ENCODE results near the gene CDH13.
"Not testable (repeated sequence)": the region's sequence is repeated elsewhere in the genome, so short reads cannot be mapped to it uniquely, and the experiment has no call there.

CDH13 gene

DNA sequence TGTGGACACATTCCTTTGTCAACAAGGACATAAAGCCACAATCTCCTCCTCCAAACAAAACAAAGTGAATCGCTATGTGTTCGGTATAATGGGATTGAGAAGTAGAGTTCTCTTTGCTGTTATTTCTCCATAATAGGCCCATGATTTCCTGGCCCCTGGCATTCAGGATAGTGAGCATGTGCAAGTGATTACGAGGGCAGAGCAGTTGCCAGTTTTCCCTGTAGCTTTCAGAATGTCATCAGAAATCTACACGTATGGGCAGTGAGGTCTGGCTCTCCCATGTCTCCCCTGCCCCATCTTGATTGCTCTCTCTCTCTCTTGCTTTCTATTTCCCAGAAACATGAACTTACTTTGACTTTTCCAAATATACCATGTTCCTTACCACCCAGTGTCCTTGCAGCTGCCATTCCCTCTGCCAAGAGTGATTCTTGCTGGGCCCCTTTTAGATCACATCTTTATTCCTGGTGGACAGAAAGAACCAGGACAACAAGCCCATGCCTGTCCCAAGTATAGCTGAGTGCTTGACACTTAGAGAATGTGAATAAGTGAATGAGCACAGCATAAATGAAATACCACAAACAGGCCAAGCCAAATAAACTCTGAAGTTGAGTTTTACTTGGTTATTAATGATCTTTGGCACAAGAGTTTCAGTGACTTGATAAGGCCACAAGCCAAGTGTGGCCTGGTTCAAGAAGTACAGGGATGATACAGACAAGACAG, 273.1 kb downstream of the CDH13 start:
- no peak for DNase-seq

DNA sequence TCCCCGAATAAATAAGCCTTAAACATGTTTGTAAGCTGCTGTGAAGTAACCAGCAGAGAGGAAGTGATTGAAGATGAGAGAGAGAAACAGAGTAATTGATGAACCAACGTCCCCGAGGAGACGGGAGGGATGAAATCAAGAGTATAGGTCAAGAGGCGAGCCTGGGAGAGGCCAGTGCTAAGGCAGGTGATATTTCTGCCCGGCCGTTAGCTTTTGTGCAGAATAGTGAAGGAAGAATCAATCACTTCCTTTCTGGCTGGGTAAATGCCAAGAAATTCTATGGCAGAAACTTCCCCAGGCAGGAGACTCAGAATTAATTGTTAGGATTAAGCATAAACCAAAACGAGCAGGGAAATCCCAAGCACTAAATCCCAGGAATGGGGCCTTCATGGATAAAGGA, 273.8 kb downstream of the CDH13 start:
- no peak for DNase-seq

DNA sequence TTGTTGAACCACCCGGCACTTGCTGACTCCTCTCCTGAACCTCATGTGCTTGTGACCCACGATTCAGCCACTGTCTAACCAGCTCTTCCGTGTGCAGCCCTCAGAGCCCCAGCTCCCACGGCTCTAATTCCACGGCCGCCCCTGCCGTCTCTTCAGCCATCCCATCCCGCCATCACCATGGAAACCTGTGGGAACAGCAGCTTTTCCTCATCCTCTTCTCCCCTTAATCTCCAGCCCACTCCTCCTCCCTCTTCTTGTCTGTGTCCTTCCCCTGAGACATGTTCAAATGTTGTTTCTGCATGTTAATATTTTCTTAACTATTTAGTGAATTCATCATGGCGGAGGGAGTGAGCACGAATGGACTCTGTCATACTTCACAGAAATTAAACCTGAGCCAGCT, 285.2 kb downstream of the CDH13 start:
- no peak for DNase-seq

DNA sequence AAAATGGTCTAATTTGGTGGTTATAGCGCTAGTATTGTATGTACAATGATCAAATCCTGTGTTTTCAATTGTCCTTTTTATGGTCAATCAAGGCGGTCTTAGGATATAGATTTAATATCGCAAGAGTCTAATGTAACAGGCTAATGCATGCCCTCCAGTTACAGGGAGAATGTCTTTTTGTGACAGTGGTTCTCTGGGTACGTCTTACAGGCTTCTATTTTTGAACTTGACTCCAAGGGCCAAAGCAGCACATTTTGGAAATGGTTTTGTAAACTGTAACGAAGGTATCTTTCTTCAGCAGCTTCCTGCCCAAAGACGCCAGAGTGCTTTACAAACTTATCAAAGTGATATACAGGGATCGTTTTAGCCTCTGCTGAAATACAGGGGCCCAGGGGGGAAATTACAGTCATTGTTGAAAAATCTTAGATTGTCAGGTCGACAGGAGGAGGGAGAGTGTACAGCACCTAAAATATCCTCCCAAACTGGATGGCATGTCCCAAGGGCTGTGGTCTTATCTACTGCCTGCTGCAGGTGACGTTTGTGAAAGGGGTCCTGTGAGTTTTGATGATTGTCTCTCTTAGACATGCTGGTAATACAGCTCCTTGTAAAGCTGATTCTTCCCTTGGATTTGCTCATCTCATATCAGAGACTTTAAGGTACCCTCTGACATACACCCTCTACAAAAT, 288.5 kb downstream of the CDH13 start:
- DNase-seq = no peak

DNA sequence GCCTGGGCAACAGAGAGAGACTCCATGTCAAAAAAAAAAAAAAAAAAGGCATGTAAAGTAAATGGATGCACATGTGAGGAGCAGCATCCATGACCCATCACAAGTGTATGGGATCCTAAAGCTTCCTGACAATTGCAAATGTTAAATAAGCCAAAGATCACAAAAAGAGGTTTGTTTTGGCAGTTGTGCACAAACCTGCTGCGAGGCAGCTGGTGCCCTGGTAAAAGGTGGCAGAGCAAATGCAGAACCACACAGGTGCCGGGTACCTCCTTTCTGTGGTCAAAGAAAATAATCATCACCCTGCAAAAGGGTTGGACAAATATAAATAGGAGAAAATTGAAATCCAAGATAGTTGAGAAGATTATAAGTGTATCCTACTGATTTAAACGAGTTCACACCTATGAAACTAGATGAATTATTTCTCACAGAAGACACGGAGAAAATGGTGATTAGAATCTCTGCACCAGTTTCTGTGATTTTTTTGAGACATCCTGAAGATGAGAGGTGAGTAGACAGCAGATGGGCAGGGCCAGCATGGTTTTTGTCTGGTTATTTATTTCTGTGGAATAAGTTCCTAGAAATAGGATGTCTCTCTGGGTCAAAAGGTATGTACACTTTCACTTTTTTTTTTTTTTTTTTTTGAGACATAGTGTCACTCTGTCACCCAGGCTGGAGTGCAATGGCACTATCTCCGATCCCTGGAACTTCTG, 291.3 kb downstream of the CDH13 start:
- DNase-seq = no peak

GRCh38 chr16:82924075-82924854, 297.5 kb downstream of the CDH13 start:
- no peak for DNase-seq

DNA sequence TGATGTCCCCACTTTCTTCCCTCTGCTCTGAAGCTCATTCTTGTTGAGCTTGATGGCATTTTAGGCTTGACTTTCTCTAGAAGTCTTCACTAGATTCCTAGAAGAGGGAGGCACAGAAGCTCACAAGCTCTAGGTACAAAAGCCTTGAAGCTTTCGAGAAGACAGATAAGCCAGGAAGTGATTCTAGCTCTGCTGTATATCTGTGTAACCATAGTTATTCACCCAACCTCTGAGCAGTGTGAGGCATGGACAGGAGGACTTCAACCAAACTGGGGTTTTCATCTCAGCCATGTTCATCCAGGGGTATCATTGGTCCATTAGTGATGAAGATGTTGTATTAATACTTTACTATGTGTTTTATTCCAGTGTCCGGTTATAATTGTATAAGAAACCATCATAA, 299.7 kb downstream of the CDH13 start:
- DNase-seq = no peak

DNA sequence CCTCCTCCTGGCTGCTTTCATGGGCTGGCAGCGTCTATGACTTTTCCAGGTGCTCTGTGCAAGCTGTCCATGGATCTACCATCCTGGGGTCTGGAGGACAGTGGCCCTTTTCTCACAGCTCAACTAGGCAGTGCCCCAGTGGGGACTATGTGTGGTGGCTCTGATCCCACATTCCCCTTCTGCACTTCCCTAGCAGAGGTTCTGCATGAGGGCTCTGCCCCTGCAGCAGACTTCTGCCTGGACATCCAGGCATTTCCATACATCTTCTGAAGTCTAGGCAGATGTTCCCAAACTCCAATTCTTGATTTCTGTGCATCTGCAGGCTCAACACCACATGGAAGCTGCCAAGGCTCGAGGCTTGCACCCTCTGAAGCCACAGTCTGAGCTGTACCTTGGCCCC, 307.2 kb downstream of the CDH13 start:
- DNase-seq = not testable (repeated sequence)

DNA sequence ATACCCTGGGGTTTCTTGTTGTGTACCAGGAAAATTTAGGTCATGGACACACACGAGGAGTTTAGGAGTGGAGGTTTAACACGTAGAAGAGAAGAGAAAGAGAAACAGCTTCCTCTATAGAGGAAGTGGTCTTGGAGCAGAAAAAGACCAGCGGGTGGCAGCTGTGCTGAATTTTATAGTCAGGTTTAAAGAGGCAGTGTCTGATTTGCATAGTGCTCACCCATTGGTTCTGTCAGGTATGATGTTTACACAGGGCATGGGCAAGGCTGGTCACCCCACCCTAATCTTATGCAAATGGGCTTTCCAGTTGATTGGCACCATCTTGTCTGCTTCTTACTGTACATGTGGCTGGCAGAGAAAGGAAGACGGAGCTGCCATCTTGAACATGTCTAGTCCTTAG, 309.0 kb downstream of the CDH13 start:
- DNase-seq = no peak

GRCh38 chr16:82936941-82937551, 310.3 kb downstream of the CDH13 start:
- DNase-seq = no peak

DNA sequence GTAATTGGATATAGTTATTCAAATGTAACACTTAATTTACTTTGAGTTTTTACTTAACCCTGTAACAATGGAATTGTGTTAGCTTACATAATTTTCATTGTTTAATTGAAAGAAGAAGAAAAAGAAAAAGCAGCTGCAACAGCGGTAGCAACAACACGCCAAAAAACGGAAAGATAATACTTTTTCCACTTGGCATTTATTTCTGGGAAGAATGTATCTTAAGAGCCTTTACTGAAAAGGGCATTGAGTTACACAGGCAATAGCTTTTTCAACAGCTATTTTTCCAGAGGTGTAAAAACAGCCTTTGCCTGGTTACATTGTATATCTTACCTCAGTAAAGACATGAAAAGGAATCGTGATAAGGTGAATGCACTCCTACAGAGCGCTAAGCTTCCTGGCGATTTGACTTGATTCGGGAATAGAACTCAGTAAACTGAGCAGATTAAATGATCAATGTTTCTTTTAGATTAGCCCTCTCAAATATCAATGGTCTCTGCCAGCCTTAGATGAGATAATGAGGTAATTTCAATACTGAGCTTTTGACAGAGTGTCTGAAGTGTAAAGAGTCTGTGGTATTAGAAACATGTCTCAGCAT, 311.3 kb downstream of the CDH13 start:
- DNase-seq = no peak

- no peak for DNase-seq
Observed at GRCh38 chr16:82943371-82943770, 316.6 kb downstream of the CDH13 start.

DNA sequence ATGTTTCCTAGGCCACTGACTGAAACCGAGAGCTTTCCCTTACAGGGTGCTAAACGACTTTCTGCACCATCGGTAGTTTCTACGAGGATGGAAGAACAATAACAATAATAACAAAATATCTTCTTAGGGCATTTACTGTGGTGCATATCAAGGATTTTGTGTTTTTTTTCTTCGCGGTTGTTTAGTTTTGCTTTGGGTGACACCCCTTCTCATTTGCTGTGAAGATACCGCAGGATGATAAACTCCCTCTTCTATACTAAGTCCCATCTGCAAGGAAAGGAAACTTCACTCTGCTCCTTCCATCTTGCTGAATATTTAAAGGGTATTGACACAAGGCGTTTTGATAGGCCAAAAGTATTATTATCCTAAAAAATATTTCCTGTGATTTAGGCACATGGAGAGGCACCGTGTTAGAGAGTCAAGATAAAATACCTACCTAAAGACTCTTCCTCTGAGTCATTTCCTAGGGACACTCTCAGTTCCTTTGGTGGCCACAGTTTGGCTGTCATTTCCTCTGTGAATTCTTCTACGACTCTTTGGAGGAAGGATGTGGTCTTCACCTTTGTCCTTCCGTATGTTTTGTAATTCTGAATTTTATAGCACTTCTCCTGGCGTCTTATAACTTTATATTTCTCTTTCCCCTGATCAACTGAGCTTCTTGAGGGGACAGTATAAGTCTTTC, 318.8 kb downstream of the CDH13 start:
- DNase-seq = no peak

- DNase-seq = no peak
Observed at GRCh38 chr16:82947698-82948097, 320.9 kb downstream of the CDH13 start.

- DNase-seq = no peak
Observed at GRCh38 chr16:82949016-82949415, 322.2 kb downstream of the CDH13 start.

DNA sequence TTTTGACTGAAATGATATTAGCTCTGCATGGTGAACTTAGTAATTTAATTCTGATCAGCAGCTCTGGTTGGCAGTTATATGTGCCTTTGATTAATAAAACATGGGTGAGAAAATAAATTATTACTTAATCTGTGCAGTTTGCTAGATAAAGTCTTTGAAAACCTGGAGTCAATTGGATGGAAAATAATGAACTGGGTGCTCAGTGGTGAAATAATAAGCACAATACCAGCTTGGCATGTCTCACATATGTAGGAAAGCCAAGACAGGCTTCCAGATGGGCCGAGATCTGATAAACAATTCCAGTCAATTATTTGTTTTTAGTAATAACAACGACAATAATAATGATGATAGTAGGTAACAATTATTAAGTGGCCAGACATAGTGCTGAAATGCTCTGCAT, 326.7 kb downstream of the CDH13 start:
- DNase-seq = no peak

- DNase-seq = no peak
Observed at GRCh38 chr16:82954224-82954929, 327.6 kb downstream of the CDH13 start.

- no peak for DNase-seq
Observed at GRCh38 chr16:82955741-82956348, 329.1 kb downstream of the CDH13 start.

GRCh38 chr16:82957212-82957611, 330.4 kb downstream of the CDH13 start:
- no peak for DNase-seq

DNA sequence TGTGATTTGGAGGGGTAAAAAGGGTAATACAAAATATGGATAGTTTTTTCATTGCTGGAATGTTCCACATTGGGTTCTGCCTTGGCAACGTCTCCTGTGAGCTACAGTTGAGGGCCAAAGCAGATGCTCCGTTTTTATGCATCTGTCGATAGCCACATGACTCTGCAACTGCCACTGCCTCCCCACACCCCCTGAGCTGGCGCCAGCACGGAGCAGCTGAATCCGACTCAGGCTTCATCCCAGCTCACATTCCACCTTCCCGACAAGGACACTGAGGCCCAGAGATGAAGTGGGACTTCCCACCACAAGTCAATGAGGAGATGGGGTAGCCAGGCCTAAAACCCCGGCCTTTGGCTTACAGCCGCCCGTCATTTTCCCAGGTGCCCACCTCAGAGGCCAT, 334.1 kb downstream of the CDH13 start:
- DNase-seq = no peak

- DNase-seq = no peak
Observed at GRCh38 chr16:82963653-82964052, 336.9 kb downstream of the CDH13 start.
